Fibroblast of gingiva (primary cell): ENCODE data around the gene TRIM46.
A peak's percentile ranks its signal among the peaks of the same experiment; 100 is the strongest.
"Not testable (repeated sequence)": the region's sequence is repeated elsewhere in the genome, so short reads cannot be mapped to it uniquely, and the experiment has no call there.

Source experiments
- DNase-seq: peaks from one replicate; pipeline ENCODE4 v3.0.0-alpha.2; 2011; ENCODE audit warnings: low read depth

TRIM46 gene

DNA sequence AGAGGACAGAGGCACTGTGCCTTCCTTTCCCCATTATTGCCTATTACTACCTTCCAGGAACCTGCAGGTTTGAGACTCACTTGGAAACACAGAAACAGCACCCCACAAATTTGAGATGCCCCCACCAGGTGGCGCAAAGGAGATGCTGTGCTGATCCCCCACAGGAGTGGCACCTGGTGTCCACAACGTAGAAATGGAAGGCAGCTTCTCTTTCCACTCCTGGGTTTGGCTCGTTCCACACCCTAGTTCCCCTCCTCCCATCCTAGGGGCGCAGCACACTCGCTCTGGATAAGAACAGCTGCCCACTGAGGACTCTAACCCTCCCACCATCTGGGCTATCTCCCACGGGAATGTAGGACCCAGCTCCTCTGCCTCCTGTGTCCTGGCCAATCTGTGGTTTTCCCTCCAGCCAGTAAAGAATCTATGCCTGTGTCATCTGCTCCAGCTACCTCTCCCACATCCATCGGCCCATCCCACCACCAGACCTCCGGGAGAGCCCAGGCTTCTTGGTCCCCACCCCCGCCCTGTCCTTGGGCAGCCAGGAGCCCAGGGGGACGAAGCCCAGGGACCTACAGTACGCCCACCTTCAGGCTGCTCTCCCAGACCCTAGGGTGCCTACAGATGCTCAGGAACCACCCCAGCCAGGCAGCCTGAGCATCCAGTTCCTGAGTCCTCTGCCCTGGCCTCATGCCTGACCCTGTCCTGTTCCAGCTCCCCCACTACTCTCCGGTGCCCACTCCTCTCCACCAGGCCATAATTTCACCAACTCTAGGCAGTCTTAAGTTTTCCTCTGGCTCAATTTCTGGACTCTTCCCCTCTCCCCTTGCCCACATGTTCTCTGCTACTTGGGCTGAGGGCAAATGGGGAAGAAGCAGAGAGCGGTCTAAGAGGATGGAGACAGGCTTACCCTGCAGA lies 33.5 kb downstream of the TRIM46 start:
- peak; percentile 62 for DNase-seq

DNA sequence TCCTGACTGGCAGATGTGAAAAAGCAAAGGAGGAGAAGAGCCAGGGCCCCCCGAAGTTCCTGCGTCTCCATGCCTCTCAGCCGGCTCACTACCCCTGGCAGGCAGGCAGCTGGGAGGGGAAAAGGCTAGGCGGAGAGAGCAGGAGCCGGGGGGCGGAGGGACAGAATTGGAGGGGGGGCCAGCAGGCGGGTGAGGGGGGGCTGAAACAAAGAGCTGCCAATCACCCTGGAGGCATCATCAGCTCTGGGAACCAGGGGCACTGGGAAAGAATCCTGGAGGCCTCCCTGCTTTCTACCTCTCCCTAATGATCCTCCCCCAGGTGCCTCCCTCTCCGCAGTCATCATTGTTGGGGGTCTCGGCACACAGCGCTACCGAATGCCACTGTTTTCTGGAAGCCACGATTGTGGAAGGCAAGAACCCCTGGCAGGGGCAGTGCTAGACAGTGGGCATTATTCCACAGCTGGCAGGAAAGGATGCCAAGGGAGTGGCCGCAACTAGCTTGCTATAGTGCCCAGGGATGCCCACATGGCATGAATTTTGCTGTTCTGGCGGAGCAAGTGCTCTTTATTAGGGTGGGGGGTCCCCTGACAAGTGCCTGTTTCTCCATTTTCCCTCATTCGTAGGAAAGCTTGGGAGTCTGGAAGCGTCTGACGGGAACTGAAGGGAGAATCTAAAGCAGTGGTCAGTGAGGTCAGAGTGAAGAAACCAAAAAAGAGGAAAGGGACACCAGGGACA lies 34.3 kb downstream of the TRIM46 start, which contains the start of gene THBS3:
Gene THBS3, minus strand, starts transcription at position 92 of the 735 bp plus-strand sequence. Its CDS starts 21 bp downstream, at position 71.
- DNase-seq = peak; percentile 50

DNA sequence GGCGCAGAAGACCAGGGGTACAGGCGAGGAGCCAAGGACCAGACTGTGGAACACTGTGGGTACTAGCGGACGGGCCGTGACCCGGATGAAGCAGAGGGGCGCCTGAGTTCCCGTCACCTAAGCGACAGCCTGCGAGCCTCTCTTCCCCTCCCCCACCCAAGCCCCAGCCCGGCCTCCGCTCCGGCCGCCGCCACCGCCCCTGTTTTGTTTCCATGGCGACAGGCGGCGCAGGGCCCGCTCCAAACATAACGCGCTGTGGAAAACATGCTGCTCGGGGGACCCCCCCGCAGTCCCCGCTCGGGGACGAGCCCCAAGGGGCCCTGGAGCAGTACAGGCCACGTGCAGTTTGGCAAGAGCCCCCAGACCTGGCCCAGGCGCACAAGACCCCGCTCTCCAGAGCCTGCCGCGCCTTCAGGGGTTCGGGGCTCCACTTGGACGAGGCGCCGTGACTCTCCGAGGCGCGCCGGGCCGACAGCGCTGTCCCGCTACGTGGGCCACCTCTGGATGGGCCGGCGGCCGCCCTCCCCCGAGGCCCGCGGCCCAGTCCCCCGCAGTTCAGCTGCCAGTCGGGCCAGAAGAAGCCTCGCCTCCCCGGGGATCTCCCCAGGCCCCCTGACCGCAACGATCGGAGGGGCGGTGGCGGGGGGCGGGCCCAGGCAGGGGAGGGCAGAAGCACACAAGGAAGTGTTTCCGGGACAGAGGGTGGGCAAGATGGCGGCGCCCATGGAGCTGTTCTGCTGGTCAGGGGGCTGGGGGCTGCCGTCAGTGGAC lies 35.1 kb downstream of the TRIM46 start, which contains the start of gene MTX1:
Gene MTX1, plus strand, starts transcription at position 155 of the 771 bp plus-strand sequence. Its CDS starts 110 bp downstream, at position 265.
- DNase-seq = peak; percentile 93

DNA sequence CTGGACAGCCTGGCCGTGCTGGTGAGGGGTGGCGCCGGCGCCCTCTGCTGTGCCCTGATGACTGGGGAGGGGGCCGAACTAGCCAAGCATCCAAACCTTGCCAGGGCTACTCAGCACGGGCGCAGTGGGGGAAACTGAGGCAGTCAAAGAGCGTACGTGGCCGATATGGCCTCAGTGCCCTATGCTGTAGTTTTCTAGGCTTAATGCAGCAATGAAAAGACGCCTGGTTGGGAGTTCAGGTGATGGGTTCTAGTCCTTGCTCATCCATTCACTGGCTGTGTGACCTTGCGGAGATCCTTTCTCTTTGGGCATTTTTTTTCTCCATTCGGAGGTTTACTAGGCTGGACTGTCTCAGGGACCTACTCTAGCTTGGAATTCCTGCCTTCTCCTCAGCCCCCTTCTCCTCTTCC lies 35.7 kb downstream of the TRIM46 start:
- DNase-seq = no peak

DNA sequence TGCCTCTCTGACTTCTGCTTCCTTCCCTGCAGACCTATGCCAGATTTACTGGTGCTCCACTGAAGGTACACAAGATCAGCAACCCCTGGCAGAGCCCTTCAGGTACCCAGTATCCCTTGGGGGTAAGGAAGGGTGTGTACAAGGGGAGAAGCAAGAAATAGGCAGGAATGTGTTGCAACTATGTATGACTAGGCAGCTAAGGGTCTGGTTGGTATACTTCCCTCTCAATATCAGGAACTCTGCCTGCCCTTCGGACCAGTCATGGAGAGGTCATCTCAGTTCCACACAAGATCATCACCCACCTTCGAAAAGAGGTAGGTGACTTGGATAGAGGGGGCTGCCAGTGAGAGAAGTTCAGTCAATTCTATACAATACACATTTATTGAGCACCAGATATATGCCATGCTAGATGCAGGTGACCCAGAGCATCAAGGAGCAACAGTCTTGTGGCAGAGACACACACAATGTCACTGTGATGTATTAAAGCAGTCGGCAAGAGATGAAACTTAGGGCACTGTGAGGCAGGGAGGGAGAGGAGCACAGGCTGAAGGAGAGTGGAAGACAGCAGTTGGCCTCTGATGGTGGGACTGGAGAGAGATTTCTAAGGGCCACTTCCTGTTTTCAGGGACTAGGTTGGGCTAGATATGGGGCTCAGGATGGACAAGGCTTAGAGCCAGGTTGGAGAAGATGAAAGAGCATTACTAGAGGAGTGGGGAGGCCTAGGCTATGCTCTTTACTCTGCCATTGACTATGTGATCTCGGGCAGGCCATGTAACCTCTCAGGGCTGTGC lies 36.9 kb downstream of the TRIM46 start:
- DNase-seq = no peak

- DNase-seq = not testable (repeated sequence)
Measured at GRCh38 chr1:155211381-155212050, 37.9 kb downstream of the TRIM46 start.

DNA sequence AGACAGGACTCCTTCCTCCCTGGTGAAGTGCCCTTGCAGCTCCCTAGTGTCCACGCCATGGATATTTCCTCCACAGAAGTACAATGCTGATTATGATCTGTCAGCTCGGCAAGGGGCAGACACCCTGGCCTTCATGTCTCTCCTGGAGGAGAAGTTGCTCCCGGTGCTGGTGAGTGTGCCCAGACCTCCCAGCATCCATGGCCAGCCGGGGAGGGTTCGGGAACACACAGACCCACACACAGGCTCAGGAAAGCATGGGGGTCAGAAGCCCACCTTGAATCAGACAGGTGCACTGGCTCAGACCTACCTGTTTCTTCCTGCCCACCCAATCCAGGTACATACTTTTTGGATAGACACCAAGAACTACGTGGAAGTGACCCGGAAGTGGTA lies 38.4 kb downstream of the TRIM46 start:
- not testable (repeated sequence) for DNase-seq

- not testable (repeated sequence) for DNase-seq
Measured at GRCh38 chr1:155214702-155215101, 41.1 kb downstream of the TRIM46 start.

DNA sequence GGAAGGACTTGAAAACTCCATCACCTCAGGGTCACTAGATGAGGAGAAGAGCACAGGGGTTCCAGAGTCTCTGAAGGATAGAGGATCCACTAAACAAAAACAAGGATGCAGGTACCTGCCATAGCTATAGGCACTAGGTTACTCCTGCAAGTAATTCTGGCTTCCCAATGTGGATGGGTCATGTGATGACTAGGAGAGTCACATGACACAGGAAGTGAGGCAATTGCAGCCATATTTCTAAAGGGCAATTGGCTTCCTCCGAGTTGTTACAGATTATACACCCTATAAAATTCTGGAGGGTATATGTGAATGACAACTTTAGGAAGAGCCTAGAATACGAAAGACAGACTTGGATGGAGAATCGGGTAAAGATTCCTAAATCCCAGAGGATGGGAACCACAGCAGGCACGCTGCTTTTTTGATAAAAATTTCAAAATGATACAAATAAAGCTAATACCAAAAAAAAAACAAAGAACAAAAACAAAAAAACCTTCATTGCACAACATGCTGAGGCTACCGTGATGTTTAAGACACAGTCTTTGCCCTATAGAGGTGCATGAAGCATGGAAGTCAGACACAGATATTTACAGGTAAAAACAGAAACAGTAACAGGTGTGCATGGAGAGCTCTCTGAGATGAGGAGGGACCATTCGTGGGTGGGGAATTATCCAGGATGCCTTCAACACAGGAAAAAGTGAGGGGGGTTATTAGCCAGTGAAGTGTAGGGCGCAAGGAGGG lies 45.4 kb downstream of the TRIM46 start:
- DNase-seq = peak; percentile 54

GRCh38 chr1:155219592-155220031 lies 46.0 kb downstream of the TRIM46 start:
- DNase-seq = no peak

GRCh38 chr1:155220211-155220965 lies 46.7 kb downstream of the TRIM46 start:
- DNase-seq = not testable (repeated sequence)

- no peak for DNase-seq
Measured at GRCh38 chr1:155223047-155223446, 49.4 kb downstream of the TRIM46 start.

DNA sequence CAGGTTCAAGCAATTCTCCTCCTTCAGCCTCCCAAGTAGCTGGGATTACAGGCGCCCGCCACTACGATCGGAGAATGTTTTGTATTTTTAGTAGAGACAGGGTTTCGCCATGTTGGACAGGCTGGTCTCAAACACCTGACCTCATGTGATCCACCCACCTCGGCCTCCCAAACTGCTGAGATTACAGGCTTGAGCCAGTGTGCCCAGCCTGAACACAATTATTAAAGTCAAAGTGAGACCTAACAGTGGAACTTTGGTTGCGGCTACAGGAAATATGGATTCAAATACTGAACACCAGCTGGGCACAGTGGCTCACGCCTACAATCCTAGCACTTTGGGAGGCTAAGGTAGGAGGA lies 51.7 kb downstream of the TRIM46 start:
- not testable (repeated sequence) for DNase-seq

GRCh38 chr1:155226188-155226909 lies 52.7 kb downstream of the TRIM46 start:
- DNase-seq = peak; percentile 71

- DNase-seq = peak; percentile 25
Measured at GRCh38 chr1:155226910-155227260, 53.2 kb downstream of the TRIM46 start.

GRCh38 chr1:155227261-155228095 lies 53.8 kb downstream of the TRIM46 start:
- peak; percentile 97 for DNase-seq

- DNase-seq = no peak
Measured at GRCh38 chr1:155228096-155228427, 54.4 kb downstream of the TRIM46 start.

DNA sequence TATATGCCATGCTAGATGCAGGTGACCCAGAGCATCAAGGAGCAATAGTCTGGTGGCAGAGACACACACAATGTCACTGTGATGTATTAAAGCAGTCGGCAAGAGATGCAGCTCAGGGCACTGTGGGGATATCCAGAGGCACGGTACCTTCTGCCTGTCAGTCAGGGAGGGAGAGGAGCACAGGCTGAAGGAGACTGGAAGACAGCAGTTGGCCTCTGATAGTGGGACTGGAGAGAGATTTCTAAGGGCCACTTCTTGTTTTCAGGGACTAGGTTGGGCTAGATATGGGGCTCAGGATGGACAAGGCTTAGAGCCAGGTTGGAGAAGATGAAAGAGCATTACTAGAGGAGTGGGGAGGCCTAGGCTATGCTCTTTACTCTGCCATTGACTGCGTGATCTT lies 57.7 kb downstream of the TRIM46 start:
- not testable (repeated sequence) for DNase-seq
